ENCODE data around the gene SLC1A3.

- TF ChIP-seq, protein P1, sequence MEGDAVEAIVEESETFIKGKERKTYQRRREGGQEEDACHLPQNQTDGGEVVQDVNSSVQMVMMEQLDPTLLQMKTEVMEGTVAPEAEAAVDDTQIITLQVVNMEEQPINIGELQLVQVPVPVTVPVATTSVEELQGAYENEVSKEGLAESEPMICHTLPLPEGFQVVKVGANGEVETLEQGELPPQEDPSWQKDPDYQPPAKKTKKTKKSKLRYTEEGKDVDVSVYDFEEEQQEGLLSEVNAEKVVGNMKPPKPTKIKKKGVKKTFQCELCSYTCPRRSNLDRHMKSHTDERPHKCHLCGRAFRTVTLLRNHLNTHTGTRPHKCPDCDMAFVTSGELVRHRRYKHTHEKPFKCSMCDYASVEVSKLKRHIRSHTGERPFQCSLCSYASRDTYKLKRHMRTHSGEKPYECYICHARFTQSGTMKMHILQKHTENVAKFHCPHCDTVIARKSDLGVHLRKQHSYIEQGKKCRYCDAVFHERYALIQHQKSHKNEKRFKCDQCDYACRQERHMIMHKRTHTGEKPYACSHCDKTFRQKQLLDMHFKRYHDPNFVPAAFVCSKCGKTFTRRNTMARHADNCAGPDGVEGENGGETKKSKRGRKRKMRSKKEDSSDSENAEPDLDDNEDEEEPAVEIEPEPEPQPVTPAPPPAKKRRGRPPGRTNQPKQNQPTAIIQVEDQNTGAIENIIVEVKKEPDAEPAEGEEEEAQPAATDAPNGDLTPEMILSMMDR (conservative IDR thresholded peaks at IDR 0.05; ENCODE audit: low read depth, low read length) = no peak
- no peak for TF ChIP-seq MAFK (IDR thresholded peaks at IDR 0.05; ENCODE audit: low read depth, low read length)
- peak; percentile 67 for TF ChIP-seq CEBPB (IDR thresholded peaks at IDR 0.05; ENCODE audit: low read depth, low read length)
- no peak for TF ChIP-seq RFX5 (IDR thresholded peaks at IDR 0.05; ENCODE audit: low read depth, low read length)
- no peak for TF ChIP-seq POLR2A (IDR thresholded peaks at IDR 0.05; ENCODE audit: low read depth, low read length)
- no peak for TF ChIP-seq RAD21 (IDR thresholded peaks at IDR 0.05; ENCODE audit: low read length)
Observed at GRCh38 chr5:36683821-36684434, 77.5 kb downstream of the SLC1A3 start.
